B cell (primary cell): ENCODE measurements around the gene EXTL1. TPM values are rescaled to one million over a fixed set of nuclear protein-coding genes. Genes with fewer than 3 reads are reported as not detected.

ENCODE experiments used
- ATAC-seq: fragments of 200-7000 bp; cut with Tn5 transposase; one replicate; pipeline ENCODE4 v1.10.0; 2021; ENCODE audit warnings: low read depth, mild to moderate bottlenecking, moderate number of reproducible peaks, moderate library complexity
- CTCF ChIA-PET: fragments of 350-600 bp; sonication (Branson Sonifier 250); formaldehyde crosslinking; loops from one replicate; lab custom pipeline; 2021; ENCODE audit warnings: antibody characterized with exemption, inconsistent platforms; lab: Charles Lee
- POLR2A ChIA-PET: fragments of 350-600 bp; sonication (Branson Sonifier 250); formaldehyde crosslinking; loops from one replicate; lab custom pipeline; 2021; ENCODE audit warnings: antibody characterized with exemption; lab: Charles Lee
- DNase-seq: peaks from one replicate; pipeline ENCODE4 v3.0.0; 2013
- H2AFZ ChIP-seq: 2 replicates; pipeline ENCODE4 v1.6.1; 2012; ENCODE audit warnings: mild to moderate bottlenecking, low read depth, low read length; ENCODE audit not compliant: insufficient read depth, poor library complexity, severe bottlenecking
- H3K27ac ChIP-seq, 2 donors: 1 replicate in 1 of 2; 2 replicates in 1 of 2; pipeline ENCODE4 v1.5.1; 2012 to 2013; ENCODE audit warnings: low read length in 2 of 2, mild to moderate bottlenecking in 2 of 2, moderate library complexity in 1 of 2
- H3K27me3 ChIP-seq, 4 experiments: fragments of 200-600 bp in 1 of 4; sonication (generic) in 1 of 4; replicated peaks in 1 of 4; 1 replicate in 2 of 4; 2 replicates in 2 of 4; pipeline versions ENCODE4 v1.6.1 to v1.7.0; 2013 to 2016; ENCODE audit warnings: low read length in 3 of 4, mild to moderate bottlenecking in 2 of 4, mixed read lengths in 1 of 4, moderate library complexity in 1 of 4; ENCODE audit not compliant: insufficient read depth in 4 of 4, control insufficient read depth in 3 of 4; ENCODE audit errors: control extremely low read depth in 1 of 4
- H3K36me3 ChIP-seq, 2 experiments: replicated peaks in 1 of 2; 1 replicate in 1 of 2; 2 replicates in 1 of 2; pipeline versions ENCODE4 v1.6.1 to v1.7.1; 2013; ENCODE audit warnings: low read length in 1 of 2; ENCODE audit not compliant: insufficient read depth in 2 of 2, control insufficient read depth in 1 of 2; ENCODE audit errors: control extremely low read depth in 1 of 2, extremely low read depth in 1 of 2
- H3K4me1 ChIP-seq, 2 donors: fragments of 200-600 bp in 1 of 2; sonication (generic) in 1 of 2; 1 replicate in 1 of 2; 2 replicates in 1 of 2; pipeline versions ENCODE4 v1.5.1 to v1.6.1; 2013 to 2017; ENCODE audit warnings: low read length in 2 of 2; ENCODE audit not compliant: control insufficient read depth in 2 of 2, insufficient read depth in 2 of 2
- H3K4me2 ChIP-seq: replicated peaks from 2 replicates; pipeline ENCODE3; 2012; ENCODE audit warnings: mild to moderate bottlenecking, low read depth, low read length; ENCODE audit not compliant: poor library complexity, severe bottlenecking
- H3K4me3 ChIP-seq, 5 experiments: fragments of 200-600 bp in 1 of 5; sonication (generic) in 1 of 5; 1 replicate in 3 of 5; 2 replicates in 2 of 5; pipeline versions ENCODE4 v1.5.1 to v1.7.0; 2011 to 2016; ENCODE audit warnings: low read length in 4 of 5, mild to moderate bottlenecking in 4 of 5, low read depth in 2 of 5, control low read depth in 1 of 5, moderate library complexity in 1 of 5; ENCODE audit not compliant: insufficient read depth in 1 of 5; ENCODE audit errors: control extremely low read depth in 1 of 5, extremely low read depth in 1 of 5
- H3K79me2 ChIP-seq: fragments of 200-600 bp; sonication (generic); one replicate; pipeline ENCODE4 v1.6.0; 2016; ENCODE audit warnings: low read length; ENCODE audit not compliant: control insufficient read depth, insufficient read depth
- H3K9ac ChIP-seq: fragments of 200-600 bp; sonication (generic); 2 replicates; pipeline ENCODE4 v1.6.1; 2017; ENCODE audit warnings: mild to moderate bottlenecking, low read length, moderate library complexity
- H3K9me3 ChIP-seq, 3 donors: one replicate each; pipeline versions ENCODE4 v1.6.1 to v1.7.1; 2013; ENCODE audit warnings: low read length in 2 of 3; ENCODE audit not compliant: control insufficient read depth in 2 of 3, insufficient read depth in 1 of 3; ENCODE audit errors: control extremely low read depth in 1 of 3
- H4K20me1 ChIP-seq: 2 replicates; pipeline ENCODE4 v1.6.0; 2012; ENCODE audit warnings: mild to moderate bottlenecking, low read length; ENCODE audit not compliant: insufficient read depth, control insufficient read depth, poor library complexity, severe bottlenecking
- H3K27ac Mint-ChIP-seq: one replicate; pipeline ENCODE4 v1.8.0; 2021; ENCODE audit warnings: mixed read lengths
- H3K27me3 Mint-ChIP-seq: one replicate; pipeline ENCODE4 v1.8.0; 2021; ENCODE audit warnings: mixed read lengths
- H3K4me1 Mint-ChIP-seq: one replicate; pipeline ENCODE4 v1.8.0; 2021; ENCODE audit warnings: mixed read lengths
- H3K4me3 Mint-ChIP-seq: one replicate; pipeline ENCODE4 v1.8.0; 2021; ENCODE audit warnings: mixed read lengths
- H3K9me3 Mint-ChIP-seq: one replicate; pipeline ENCODE4 v1.8.0; 2022; ENCODE audit warnings: mixed read lengths; ENCODE audit not compliant: insufficient read depth
- EZH2 ChIP-seq: IDR thresholded peaks from 2 replicates; pipeline ENCODE4 v1.6.1; 2012; ENCODE audit warnings: borderline replicate concordance, low read depth, mild to moderate bottlenecking, moderate library complexity, low read length; ENCODE audit not compliant: insufficient read depth, poor library complexity, severe bottlenecking
- WGBS: methylation state at CpG from one replicate; pipeline ENCODE4 v1.1.5; 2013; ENCODE audit warnings: missing lambda C conversion rate; ENCODE audit not compliant: insufficient coverage; 5-methylcytosine and 5-hydroxymethylcytosine counted together
- intact Hi-C: fragments of 100-400 bp; cut with micrococcal nuclease; formaldehyde crosslinking; loops from one replicate; pipeline ENCODE4 v1.10.0; 2022
- polyA plus RNA-seq: library from polyadenylated mRNA; depleted of rRNA; stranded (reverse); fragments of >200 nt; gene quantifications from 2 replicates; pipeline ENCODE4 v1.2.3, GENCODE V29; 2012
- total RNA-seq, 2 donors: library from RNA; stranded (reverse); fragments of 120-200 nt in 1 of 2; gene quantifications; 1 replicate in 1 of 2; 2 replicates in 1 of 2; pipeline versions ENCODE4 v1.2.3 to v1.2.4, GENCODE V29; 2013 to 2022
- TF ChIP-seq, protein P1 (sequence below): fragments of 200-600 bp; IDR thresholded peaks from one replicate; pipeline ENCODE4 v1.8.0; 2022; ENCODE audit warnings: antibody characterized with exemption, mild to moderate bottlenecking

Gene EXTL1
- total and polyA plus RNA-seq, 2 donors (not counting 1 experiment from before 2014, with no cell fraction given), result 0.12 TPM; not detected in 1

DNA sequence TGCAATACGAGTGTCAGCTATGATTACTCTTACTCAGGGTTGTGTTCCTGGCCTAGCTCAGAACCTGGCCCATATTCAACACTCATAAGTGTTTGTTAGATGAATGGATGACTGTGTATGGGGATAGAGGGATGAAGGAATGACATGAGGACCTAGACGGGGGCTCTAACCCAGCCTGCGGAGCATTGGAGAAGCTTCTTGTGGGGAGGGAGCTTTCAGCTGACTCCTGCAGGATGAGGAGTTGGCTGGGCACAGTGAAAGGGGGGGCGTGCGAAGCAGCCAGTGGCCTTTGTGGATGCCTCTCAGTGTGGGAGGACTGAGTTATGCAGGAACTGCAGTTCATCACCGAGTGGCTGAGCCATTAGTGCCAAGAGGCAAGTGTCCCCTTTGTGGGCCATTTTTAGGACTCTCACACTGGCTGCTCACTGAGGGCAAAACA lies 1.2 kb upstream of the EXTL1 start:
- no peak for DNase-seq
- Histone ChIP-seq H3K9ac (no peak overlapping the region), H2AFZ (no peak overlapping the region), H3K79me2 (no peaks in the 10 kb centered on the region), H4K20me1 (no peaks in the 10 kb centered on the region), H3K4me1 (no peaks in the 10 kb centered on the region), H3K4me3 (no peak overlapping the region), H3K27me3 (peaks cover 0 to 3% (median 0%) of the 10 kb centered on the region in 4 experiments), H3K4me2 (no peak overlapping the region), H3K27ac (no peak overlapping the region), H3K36me3 (no peaks in the 10 kb centered on the region), H3K9me3 (no peaks in the 10 kb centered on the region)
- Mint-ChIP-seq H3K27ac (no peak overlapping the region), H3K27me3 (peaks cover 8% of the 10 kb centered on the region), H3K4me3 (no peak overlapping the region), H3K4me1 (no peaks in the 10 kb centered on the region), H3K9me3 (no peaks in the 10 kb centered on the region)
- ChIA-PET POLR2A (no interaction called here), CTCF (interaction anchor here (1.0 kb wide), 1 partner anchor 768 kb away, joined by 3 read pairs; no protein-coding TSS in a partner anchor)
- 95% methylated on average over 5 of the region's 6 CpGs for WGBS
- intact Hi-C loops, result no loop called here
- TF ChIP-seq, protein P1, sequence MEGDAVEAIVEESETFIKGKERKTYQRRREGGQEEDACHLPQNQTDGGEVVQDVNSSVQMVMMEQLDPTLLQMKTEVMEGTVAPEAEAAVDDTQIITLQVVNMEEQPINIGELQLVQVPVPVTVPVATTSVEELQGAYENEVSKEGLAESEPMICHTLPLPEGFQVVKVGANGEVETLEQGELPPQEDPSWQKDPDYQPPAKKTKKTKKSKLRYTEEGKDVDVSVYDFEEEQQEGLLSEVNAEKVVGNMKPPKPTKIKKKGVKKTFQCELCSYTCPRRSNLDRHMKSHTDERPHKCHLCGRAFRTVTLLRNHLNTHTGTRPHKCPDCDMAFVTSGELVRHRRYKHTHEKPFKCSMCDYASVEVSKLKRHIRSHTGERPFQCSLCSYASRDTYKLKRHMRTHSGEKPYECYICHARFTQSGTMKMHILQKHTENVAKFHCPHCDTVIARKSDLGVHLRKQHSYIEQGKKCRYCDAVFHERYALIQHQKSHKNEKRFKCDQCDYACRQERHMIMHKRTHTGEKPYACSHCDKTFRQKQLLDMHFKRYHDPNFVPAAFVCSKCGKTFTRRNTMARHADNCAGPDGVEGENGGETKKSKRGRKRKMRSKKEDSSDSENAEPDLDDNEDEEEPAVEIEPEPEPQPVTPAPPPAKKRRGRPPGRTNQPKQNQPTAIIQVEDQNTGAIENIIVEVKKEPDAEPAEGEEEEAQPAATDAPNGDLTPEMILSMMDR, result no peak
- no peak for TF ChIP-seq EZH2
- no peak for ATAC-seq

DNA sequence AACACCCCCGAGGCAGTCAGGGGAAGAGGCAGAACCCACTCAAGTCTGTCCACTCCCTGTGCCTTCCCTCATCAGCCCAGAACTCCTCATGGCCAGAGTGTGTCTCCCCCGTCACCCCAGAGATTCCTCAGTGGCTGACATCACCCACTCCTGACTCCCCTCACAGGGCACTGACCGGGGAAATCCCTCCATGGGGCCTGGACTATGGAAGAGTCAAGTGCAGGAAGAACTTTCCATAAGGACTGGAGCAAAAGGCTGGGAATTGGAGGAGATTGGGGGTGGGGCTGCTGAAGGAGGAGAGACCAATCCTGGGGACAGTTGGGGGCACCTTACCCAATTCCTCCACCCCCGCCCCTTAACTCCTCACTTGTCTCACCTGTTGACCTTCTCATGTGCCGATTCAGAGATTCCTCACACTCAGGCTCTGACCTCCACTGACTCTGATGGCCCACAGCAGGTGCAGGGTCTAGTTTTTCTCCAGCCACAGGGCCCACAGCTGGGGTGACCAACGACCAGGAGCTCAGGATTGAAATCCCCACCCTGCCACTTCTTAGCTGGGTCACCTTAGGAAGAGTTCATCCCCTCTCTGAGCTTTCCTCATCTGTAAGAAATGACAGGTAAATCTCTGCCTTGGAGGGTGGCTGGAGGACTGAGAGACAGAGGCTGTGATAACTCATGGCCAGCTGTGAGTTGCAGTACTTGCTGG lies 481 bp upstream of the EXTL1 start:
- H3K36me3 ChIP-seq, result no peaks in the 10 kb centered on the region
- H3K27me3 ChIP-seq, result peaks cover 0 to 3% (median 0%) of the 10 kb centered on the region in 4 experiments
- DNase-seq (no peak), ATAC-seq (no peak)
- intact Hi-C loops, result no loop called here
- Mint-ChIP-seq H3K4me3 (no peak overlapping the region), H3K27me3 (peaks cover 8% of the 10 kb centered on the region), H3K4me1 (no peaks in the 10 kb centered on the region), H3K9me3 (no peaks in the 10 kb centered on the region), H3K27ac (no peak overlapping the region)
- no peak overlapping the region for H3K4me2 ChIP-seq
- ChIA-PET CTCF (interaction anchor here (1.0 kb wide), 1 partner anchor 768 kb away, joined by 3 read pairs; no protein-coding TSS in a partner anchor), POLR2A (no interaction called here)
- H3K4me3 ChIP-seq, result no peak overlapping the region
- no peak overlapping the region for H3K9ac ChIP-seq
- H3K4me1 ChIP-seq, result no peaks in the 10 kb centered on the region
- no peak overlapping the region for H2AFZ ChIP-seq
- H4K20me1 ChIP-seq, result no peaks in the 10 kb centered on the region
- H3K9me3 ChIP-seq, result no peaks in the 10 kb centered on the region
- no peak overlapping the region for H3K27ac ChIP-seq
- TF ChIP-seq, protein P1, result no peak
- TF ChIP-seq EZH2, result no peak
- no peaks in the 10 kb centered on the region for H3K79me2 ChIP-seq
- 72% methylated on average over 4 of the region's 6 CpGs for WGBS
